Activated CD4-positive, alpha-beta memory T cell treated with anti-CD3 and anti-CD28 coated beads, Interleukin-2, amount 10 ng/mL, durations not matched to agents 7 days and 5 days (primary cell): ENCODE data around the gene DNAJB8. TPM values are rescaled to one million over a fixed set of nuclear protein-coding genes. Genes with fewer than 3 reads are reported as not detected.

Experiments used
- CTCF ChIA-PET: fragments of 350-600 bp; sonication (Branson Sonifier 250); formaldehyde crosslinking; loops from one replicate; lab custom pipeline; 2021; ENCODE audit warnings: antibody characterized with exemption, inconsistent platforms; lab: Charles Lee
- POLR2A ChIA-PET: fragments of 350-600 bp; sonication (Branson Sonifier 250); formaldehyde crosslinking; loops from one replicate; lab custom pipeline; 2021; ENCODE audit warnings: antibody characterized with exemption; lab: Charles Lee
- DNase-seq: peaks from one replicate; pipeline ENCODE4 v3.0.0-alpha.2; 2020
- H3K27ac Mint-ChIP-seq: one replicate; pipeline ENCODE4 v1.8.0; 2021; ENCODE audit warnings: mild to moderate bottlenecking, mixed read lengths
- H3K27me3 Mint-ChIP-seq: one replicate; pipeline ENCODE4 v1.8.0; 2021; ENCODE audit warnings: mixed read lengths
- H3K36me3 Mint-ChIP-seq: one replicate; pipeline ENCODE4 v1.8.0; 2021; ENCODE audit warnings: low read depth, mixed read lengths
- H3K4me1 Mint-ChIP-seq: one replicate; pipeline ENCODE4 v1.8.0; 2021; ENCODE audit warnings: mixed read lengths
- H3K4me3 Mint-ChIP-seq: one replicate; pipeline ENCODE4 v1.8.0; 2021; ENCODE audit warnings: mild to moderate bottlenecking, mixed read lengths
- H3K9me3 Mint-ChIP-seq: one replicate; pipeline ENCODE4 v1.8.0; 2021; ENCODE audit warnings: mixed read lengths
- total RNA-seq, 2 experiments: library from RNA; stranded (reverse); gene quantifications; one replicate each; pipeline ENCODE4 v1.2.3, GENCODE V29; 2021

DNAJB8 gene
- total RNA-seq, 2 experiments from 2014 or later = not detected

DNA sequence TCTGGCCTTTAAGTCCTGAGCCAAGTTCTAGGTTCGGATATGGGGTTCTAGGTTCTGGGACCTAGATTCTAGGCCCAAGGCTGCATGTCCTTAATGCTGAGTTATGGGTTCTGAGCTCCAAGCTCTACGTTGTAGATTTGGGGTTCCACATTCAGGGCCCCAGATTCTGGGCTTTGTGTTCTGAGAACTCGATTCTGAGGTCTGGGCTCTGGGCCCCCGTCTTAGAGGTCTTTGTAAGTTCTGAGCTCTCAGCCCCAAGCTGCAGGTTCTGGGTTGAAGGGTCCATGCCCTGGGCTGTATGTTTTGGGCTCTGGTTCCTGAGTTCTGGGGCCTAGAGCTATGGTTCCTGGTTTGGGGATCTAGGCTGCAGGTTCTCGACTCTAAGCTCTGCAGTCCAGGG is 10.0 kb upstream of the DNAJB8 start:
- peaks cover 37% of the 10 kb centered on the region for H3K27me3 Mint-ChIP-seq
- no peaks in the 10 kb centered on the region for H3K4me1 Mint-ChIP-seq
- H3K4me3 Mint-ChIP-seq = no peak overlapping the region
- no peaks in the 10 kb centered on the region for H3K9me3 Mint-ChIP-seq
- H3K36me3 Mint-ChIP-seq = no peaks in the 10 kb centered on the region
- ChIA-PET POLR2A (interaction anchor here (1.9 kb wide), 1 partner anchor 8 kb away, joined by 5 read pairs; no protein-coding TSS in a partner anchor), CTCF (no interaction called here)
- no peak for DNase-seq
- H3K27ac Mint-ChIP-seq = no peak overlapping the region

DNA sequence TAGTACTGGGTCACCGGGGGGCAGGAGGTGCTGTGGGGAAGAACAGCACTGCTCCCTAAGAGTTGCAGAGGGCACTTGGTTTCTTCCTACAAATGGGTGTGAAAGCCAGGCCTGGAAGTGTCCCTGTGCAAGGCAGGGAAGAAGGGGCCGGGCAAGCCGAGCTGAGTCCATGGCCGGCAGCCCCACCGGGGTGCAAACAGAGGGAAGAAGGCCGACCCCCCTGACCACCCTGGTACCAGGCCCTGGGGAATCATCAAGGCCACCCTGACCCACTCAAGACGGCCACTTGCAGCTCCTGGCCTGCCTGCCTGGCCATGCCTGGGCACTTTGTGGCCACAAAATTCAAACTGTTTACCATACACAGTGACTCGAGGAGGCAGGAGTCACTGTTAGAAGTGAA is 8.7 kb upstream of the DNAJB8 start:
- Mint-ChIP-seq H3K4me1 (no peaks in the 10 kb centered on the region), H3K4me3 (no peak overlapping the region), H3K9me3 (no peaks in the 10 kb centered on the region), H3K27ac (no peak overlapping the region), H3K36me3 (no peaks in the 10 kb centered on the region), H3K27me3 (peaks cover 37% of the 10 kb centered on the region)
- ChIA-PET CTCF (no interaction called here), POLR2A (interaction anchor here (1.9 kb wide), 1 partner anchor 9 kb away, joined by 5 read pairs; no protein-coding TSS in a partner anchor)
- DNase-seq = no peak

DNA sequence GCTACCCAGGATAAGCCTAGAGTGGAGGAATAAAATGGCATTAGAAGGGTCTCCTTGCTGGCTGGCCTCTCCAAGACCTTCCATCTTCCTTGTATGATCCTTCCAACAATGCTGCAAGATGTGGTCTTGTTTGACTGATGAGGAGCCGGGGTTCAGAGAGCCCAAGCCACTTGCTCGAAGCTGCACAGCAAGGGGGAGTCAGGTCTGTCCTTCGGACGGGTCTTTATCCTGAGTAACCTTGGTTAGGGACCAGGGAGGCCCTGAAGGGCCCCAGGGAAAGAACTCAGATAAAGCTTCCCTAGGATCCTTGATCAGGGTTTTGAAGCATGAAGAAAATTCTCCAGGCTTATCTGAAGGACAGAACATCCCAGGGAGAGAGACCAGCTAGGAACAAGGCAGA is 7.0 kb upstream of the DNAJB8 start:
- Mint-ChIP-seq H3K27me3 (peaks cover 33% of the 10 kb centered on the region), H3K9me3 (no peaks in the 10 kb centered on the region), H3K4me1 (peaks cover 2% of the 10 kb centered on the region), H3K27ac (no peak overlapping the region), H3K4me3 (no peak overlapping the region), H3K36me3 (no peaks in the 10 kb centered on the region)
- ChIA-PET POLR2A (no interaction called here), CTCF (no interaction called here)
- DNase-seq = no peak

DNA sequence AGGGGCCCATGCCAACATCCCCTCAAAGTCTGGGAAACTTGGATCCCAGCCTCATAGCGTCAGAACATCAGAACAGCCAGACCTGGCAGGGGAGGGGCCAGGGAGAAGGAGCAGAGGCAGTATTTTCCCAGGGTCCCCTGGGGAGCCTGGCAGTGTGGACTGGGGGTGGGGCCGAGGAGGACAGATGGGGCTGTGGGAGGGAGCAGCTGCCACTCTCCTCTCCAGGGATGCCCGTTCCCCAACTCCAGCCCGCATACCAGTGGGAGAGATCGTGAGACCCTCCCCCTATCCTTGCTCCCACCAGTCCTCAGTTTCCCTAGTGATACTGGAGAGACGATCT is 6.5 kb upstream of the DNAJB8 start:
- no peaks in the 10 kb centered on the region for H3K9me3 Mint-ChIP-seq
- peaks cover 2% of the 10 kb centered on the region for H3K4me1 Mint-ChIP-seq

DNA sequence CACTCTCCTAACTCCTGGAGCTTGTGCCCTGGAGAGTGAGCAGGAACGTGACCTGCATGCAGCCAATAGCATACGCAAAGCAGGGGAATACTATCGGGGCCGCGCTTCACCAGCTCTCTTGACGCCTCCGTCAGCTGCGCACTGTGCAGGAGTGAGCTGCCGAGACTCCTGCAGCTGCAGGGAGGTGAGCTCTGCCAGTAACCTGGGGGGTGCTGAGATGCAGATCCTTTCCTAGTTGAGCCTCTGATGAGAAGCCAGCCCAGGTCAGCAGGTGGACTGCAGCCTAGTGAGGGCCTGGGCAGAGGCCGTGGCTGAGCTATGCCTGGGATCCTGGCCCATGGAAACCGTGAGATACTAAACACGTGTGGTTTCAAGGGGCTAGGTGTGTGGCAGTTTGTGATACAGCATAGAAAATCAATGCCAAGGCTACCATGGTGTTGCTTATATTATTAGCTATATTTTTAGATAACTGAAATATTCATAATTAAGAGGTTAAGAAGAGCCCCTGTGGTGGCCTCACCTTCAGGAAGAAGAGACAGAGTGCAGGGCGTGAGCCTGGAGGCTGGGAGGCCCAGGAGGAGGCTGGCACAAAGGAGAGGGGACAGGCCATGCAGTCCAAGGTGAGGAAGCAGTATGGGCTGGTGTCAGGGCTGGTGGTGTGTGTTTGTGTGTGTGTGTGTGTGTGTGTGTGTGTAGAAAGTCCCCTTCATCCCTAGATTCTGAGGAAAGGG is 5.9 kb upstream of the DNAJB8 start:
- CTCF ChIA-PET = no interaction called here

More for the DNA sequence above, 6.5 kb upstream of the DNAJB8 start:
- H3K27me3 Mint-ChIP-seq = peaks cover 27% of the 10 kb centered on the region
- ChIA-PET POLR2A (no interaction called here), CTCF (no interaction called here)
- H3K36me3 Mint-ChIP-seq = no peaks in the 10 kb centered on the region
- no peak for DNase-seq
- no peak overlapping the region for H3K27ac Mint-ChIP-seq
- no peak overlapping the region for H3K4me3 Mint-ChIP-seq

DNA sequence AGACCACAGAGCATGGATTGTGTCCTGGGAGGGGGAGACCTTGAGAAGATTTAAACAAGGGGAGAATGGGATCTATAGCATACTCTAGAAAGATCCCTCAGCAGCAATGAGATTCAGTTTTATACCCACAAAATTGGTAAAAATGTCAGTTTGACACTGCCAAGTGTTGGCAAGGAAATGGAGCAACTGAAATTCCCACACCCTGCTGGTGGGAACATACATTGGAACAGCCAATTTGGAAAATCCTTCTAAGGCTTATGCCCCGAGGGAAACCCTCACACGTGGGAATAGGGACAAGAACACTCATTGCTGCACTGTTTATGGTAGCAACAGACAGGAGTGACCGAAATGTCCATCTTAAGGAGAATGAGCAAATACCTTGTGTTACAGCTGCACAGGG is 5.0 kb upstream of the DNAJB8 start:
- CTCF ChIA-PET = no interaction called here

More for the DNA sequence above, 5.9 kb upstream of the DNAJB8 start:
- H3K9me3 Mint-ChIP-seq = no peaks in the 10 kb centered on the region
- H3K27me3 Mint-ChIP-seq = peaks cover 22% of the 10 kb centered on the region
- POLR2A ChIA-PET = no interaction called here
- no peak for DNase-seq
- no peak overlapping the region for H3K4me3 Mint-ChIP-seq
- H3K36me3 Mint-ChIP-seq = no peaks in the 10 kb centered on the region
- H3K27ac Mint-ChIP-seq = no peak overlapping the region
- H3K4me1 Mint-ChIP-seq = peaks cover 2% of the 10 kb centered on the region

DNA sequence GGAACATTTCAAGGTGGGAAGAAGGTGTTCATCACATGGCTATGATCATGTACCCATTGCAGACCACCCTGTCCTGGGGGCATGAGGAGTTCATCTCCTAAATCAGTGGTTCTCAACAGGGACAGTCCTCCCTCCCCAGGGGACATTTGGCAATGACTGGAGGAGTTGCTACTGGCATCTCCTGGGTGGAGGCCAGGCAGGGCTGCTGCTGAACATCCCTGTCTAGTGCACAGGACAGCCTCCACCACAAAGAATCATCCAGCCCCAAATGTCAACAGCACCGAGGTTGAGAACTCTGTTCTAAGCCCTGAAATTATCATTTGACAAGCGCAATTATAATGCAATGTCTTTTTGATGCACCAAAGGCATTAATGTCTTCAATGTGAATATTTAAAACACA is 4.4 kb upstream of the DNAJB8 start:
- peaks cover 28% of the 10 kb centered on the region for H3K27me3 Mint-ChIP-seq
- POLR2A ChIA-PET = no interaction called here
- no peaks in the 10 kb centered on the region for H3K36me3 Mint-ChIP-seq
- H3K4me3 Mint-ChIP-seq = no peak overlapping the region
- DNase-seq = no peak
- H3K9me3 Mint-ChIP-seq = no peaks in the 10 kb centered on the region
- H3K27ac Mint-ChIP-seq = no peak overlapping the region
- peaks cover 13% of the 10 kb centered on the region for H3K4me1 Mint-ChIP-seq
- CTCF ChIA-PET = no interaction called here

More for the DNA sequence above, 5.0 kb upstream of the DNAJB8 start:
- Mint-ChIP-seq H3K9me3 (no peaks in the 10 kb centered on the region), H3K27ac (no peak overlapping the region), H3K4me1 (peaks cover 11% of the 10 kb centered on the region), H3K36me3 (no peaks in the 10 kb centered on the region), H3K27me3 (peaks cover 26% of the 10 kb centered on the region), H3K4me3 (no peak overlapping the region)
- DNase-seq = no peak
- POLR2A ChIA-PET = no interaction called here

DNA sequence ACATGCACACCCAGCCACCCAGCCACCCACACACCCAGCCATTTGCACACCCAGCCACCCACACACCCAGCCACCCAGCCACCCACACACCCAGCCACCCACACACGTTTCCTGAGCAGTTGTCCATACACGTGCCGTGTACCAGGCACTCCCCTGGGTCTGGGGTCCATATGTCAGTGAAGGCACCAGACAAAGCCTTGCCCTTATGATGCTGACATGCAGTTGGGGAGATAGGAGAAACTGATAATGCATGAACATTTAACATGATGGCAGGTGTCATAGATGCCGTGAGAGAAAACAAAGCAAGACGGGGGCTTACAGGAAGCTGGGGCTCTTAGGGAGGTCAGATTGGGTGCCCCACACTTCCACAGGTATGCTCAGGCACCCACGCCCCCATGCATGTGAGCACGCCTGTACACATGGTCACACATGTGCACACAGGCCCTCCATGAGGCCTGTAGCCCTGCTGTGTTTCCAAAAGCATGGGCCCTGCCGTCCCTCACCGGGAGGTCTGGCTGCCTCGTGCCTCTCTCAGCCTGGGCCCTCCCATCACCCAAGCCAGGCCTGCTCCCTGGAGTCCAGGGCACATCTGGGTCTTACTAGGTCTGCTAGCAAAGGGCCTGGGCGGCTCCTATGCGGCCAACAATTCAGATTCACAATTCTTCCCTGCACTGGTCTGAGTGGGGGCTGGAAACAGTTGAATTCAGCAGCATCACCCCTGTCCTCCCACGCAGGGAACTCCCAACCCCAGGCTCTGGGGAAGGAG is 3.6 kb upstream of the DNAJB8 start:
- DNase-seq = no peak
- Mint-ChIP-seq H3K27ac (no peak overlapping the region), H3K27me3 (peaks cover 35% of the 10 kb centered on the region), H3K4me3 (no peak overlapping the region), H3K4me1 (peaks cover 14% of the 10 kb centered on the region), H3K9me3 (no peaks in the 10 kb centered on the region), H3K36me3 (no peaks in the 10 kb centered on the region)
- ChIA-PET POLR2A (no interaction called here), CTCF (no interaction called here)

DNA sequence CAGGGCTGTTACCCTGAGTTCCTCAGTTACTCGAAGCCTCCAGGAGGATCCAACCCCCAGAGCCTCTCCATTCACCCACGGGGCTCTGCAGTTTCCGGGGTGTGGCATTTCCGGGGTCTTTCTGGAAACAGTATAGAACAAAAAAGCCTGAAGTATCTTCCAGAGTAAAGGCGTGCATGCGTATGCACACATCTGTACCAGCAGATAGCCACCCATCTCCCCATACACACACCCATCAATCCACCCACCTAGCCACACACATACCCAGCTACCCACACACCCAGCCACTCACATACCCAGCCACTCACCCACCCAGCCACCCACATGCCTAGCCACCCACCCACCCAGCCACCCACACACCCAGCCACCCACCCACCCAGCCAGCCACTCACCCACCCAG is 2.9 kb upstream of the DNAJB8 start:
- no peaks in the 10 kb centered on the region for H3K9me3 Mint-ChIP-seq
- POLR2A ChIA-PET = no interaction called here
- no peaks in the 10 kb centered on the region for H3K36me3 Mint-ChIP-seq
- DNase-seq = no peak
- H3K4me3 Mint-ChIP-seq = no peak overlapping the region
- H3K27ac Mint-ChIP-seq = no peak overlapping the region
- CTCF ChIA-PET = no interaction called here
- H3K4me1 Mint-ChIP-seq = peaks cover 15% of the 10 kb centered on the region
- peaks cover 35% of the 10 kb centered on the region for H3K27me3 Mint-ChIP-seq

DNA sequence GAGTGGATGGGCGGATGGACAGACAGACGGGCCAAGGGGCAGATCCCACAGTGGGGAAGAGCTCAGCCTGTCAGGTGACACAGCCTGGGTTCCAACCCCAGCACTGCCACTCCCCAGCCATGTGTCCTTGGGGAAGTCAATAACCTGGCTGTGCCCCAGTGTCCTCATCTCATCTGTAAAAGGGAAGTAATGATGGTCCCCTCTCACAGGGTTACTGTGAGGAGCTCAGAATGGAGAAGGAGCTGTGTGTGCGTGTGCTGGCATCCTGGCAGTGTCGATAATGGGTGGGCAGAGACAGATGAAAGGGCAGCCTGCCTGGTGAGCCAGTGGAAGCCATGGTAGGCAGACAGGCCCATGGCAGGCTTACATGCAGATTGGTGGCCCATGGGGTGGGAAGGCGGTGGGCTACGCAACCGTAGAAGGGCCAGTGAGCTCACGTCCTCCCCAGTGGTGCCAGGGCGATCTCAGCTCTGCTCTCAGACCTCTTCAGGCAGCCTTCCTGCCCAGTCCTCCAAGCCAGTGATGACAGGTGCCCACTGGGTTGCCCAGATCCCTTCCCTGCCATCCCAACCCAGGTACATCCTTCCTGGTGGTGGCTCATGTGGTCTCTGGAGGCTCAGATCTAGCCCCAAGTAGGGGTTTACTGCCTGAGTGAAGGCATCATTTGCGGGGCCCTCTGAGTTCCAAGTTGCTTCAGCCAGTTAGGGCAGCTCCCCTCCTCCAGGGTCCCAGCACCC is 2.3 kb upstream of the DNAJB8 start:
- Mint-ChIP-seq H3K4me1 (peaks cover 16% of the 10 kb centered on the region), H3K4me3 (no peak overlapping the region), H3K36me3 (no peaks in the 10 kb centered on the region), H3K27me3 (peaks cover 32% of the 10 kb centered on the region), H3K27ac (no peak overlapping the region), H3K9me3 (no peaks in the 10 kb centered on the region)
- CTCF ChIA-PET = no interaction called here
- POLR2A ChIA-PET = no interaction called here
- DNase-seq = no peak

DNA sequence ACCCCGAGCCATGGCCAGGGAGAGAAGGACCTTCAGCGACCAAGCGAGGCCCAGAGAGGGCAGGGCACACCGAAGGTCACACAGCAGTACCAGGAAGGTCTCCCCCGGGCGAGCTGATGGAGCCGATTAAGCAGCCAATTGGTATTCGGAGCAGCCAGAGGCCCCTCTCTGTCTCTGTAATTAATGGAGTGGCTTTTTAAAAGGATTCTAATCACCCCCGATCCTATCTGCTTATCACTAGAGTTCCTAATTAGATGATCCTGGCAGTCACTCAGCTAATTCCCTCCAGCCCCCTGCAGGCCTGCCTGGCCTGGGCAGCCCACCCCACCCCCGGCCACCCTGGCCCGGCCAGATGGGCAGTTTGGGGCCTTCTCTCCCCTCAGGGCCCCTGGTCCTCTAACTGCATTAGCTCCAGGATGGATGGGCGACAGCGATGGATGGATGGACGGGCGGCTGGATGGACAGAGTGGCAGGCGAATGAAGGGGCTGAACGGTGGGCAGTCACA is 1.6 kb upstream of the DNAJB8 start:
- Mint-ChIP-seq H3K36me3 (no peaks in the 10 kb centered on the region), H3K27me3 (peaks cover 29% of the 10 kb centered on the region), H3K9me3 (no peaks in the 10 kb centered on the region), H3K4me3 (no peak overlapping the region), H3K27ac (no peak overlapping the region), H3K4me1 (peaks cover 16% of the 10 kb centered on the region)
- CTCF ChIA-PET = no interaction called here
- POLR2A ChIA-PET = no interaction called here
- DNase-seq = no peak

DNA sequence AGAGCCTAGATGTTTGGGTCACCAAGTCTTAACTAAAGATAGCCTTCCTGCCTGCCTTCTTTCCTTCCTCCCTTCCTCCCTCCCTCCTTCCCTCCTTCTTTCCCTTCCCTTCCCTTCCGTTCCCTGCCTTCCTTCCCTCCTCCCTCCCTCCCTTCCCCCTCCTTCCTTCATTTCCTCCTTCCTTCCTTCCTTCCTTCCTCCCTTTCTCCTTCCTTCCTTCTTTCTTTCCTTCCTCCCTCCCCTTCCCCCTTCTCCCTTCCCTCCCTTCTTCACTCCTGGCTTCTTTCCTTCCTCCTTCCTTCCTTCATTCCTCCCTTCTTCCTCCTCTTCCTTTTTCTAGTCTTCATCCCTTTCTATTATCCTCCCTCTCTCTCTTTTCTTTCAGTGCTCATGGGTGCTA is 2.0 kb downstream of the DNAJB8 start:
- peaks cover 24% of the 10 kb centered on the region for H3K27me3 Mint-ChIP-seq
- POLR2A ChIA-PET = no interaction called here
- no peaks in the 10 kb centered on the region for H3K36me3 Mint-ChIP-seq
- peaks cover 16% of the 10 kb centered on the region for H3K4me1 Mint-ChIP-seq
- H3K4me3 Mint-ChIP-seq = no peak overlapping the region
- H3K9me3 Mint-ChIP-seq = no peaks in the 10 kb centered on the region
- DNase-seq = no peak
- no peak overlapping the region for H3K27ac Mint-ChIP-seq
- CTCF ChIA-PET = interaction anchor here (0.8 kb wide), 1 partner anchor 39 kb away, joined by 3 read pairs; no protein-coding TSS in a partner anchor

DNA sequence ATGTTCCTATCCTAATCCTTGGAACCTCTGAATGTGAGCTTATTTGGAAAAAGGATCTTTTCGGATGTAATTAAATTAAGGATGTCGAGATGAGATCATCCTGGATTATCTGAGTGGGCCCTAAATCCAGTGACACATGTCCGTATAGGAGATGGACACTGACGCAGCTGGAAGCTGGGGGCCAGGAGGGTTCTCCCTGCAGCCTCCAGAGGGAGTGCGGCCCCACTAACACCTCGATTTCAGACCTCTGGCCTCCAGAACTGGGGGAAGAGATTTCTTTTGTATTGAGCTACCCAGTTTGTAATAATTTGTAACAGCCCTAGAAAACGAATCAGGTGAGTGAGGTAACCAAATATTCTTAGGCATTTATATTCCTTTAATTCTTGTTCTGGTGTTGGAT is 2.5 kb downstream of the DNAJB8 start:
- peaks cover 16% of the 10 kb centered on the region for H3K4me1 Mint-ChIP-seq

More for the DNA sequence above, 2.5 kb downstream of the DNAJB8 start:
- ChIA-PET CTCF (interaction anchor here (0.8 kb wide), 1 partner anchor 38 kb away, joined by 3 read pairs; no protein-coding TSS in a partner anchor), POLR2A (no interaction called here)
- H3K27me3 Mint-ChIP-seq = peaks cover 24% of the 10 kb centered on the region
- H3K36me3 Mint-ChIP-seq = no peaks in the 10 kb centered on the region
- no peak overlapping the region for H3K27ac Mint-ChIP-seq
- DNase-seq = no peak
- no peak overlapping the region for H3K4me3 Mint-ChIP-seq
- no peaks in the 10 kb centered on the region for H3K9me3 Mint-ChIP-seq
